HG03342 (cell line): Measurements from ENCODE around the gene DOCK9.

Experiments
- ATAC-seq: cut with Tn5 transposase; IDR thresholded peaks from one replicate; pipeline ENCODE4 v1.9.1; 2021; ENCODE audit warnings: mild to moderate bottlenecking, moderate library complexity; ENCODE audit not compliant: unreplicated experiment

The DOCK9 gene

GRCh38 chr13:98802559-98802958, 175.3 kb downstream of the DOCK9 start:
- no peak for ATAC-seq

- no peak for ATAC-seq
Observed at GRCh38 chr13:98801626-98802418, 176.0 kb downstream of the DOCK9 start.

- ATAC-seq, result no peak
Observed at GRCh38 chr13:98800078-98800477, 177.8 kb downstream of the DOCK9 start.

DNA sequence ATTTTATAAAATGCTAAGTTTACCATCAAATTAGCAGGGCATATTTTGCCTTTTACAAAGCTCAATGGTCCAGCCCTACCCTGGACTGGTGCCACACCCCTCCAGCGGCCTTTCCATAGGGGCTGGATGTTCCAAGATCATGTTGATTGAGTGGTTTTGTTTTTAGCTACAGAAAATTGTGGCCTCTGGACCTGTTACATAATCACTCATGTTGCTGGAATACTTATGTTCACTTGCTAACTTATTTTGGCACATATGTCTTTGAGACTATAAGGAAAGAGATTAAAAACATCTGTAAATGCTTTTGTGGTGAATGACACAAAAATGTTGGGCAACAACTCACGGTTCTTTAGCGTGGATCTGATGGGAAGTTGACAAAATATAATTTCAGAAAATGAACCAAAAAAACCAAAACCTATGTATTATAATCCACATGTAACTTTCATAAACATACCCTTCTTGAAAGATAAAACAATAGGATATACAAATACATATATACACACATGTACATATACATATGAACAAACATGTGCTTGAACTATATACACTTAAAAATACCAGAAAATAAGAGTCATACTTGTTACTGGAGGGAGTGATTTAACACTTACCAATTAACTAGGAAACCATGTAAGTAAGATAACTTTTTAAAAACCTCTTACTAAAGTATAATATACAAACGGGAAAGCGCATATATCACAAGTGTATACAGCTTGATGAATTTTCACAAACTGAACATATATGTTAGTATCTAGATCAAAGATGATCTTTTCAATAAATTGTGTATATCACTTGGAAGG, 178.8 kb downstream of the DOCK9 start:
- no peak for ATAC-seq

GRCh38 chr13:98797456-98797855, 180.4 kb downstream of the DOCK9 start:
- no peak for ATAC-seq

DNA sequence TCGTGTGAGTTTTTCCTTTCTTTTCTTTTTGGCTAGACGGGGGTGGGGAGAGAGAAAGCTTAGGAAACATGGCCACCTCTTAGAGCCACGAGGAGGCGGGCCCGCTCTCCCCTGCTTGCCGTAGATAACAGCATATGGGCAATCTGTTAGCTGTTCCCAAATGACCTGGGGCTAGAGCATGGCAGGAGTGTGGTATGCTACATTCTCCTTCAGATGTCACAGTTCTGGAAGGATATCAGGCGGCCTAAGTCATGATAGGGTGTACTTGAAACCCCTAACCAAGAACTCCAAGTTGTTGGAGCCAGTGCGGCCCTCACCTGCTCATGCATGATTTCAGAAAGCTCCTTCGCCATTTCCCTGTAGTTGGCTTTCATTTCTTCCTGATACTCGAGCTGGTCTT, 181.1 kb downstream of the DOCK9 start:
- ATAC-seq, result no peak

- no peak for ATAC-seq
Observed at GRCh38 chr13:98796191-98796590, 181.7 kb downstream of the DOCK9 start.

DNA sequence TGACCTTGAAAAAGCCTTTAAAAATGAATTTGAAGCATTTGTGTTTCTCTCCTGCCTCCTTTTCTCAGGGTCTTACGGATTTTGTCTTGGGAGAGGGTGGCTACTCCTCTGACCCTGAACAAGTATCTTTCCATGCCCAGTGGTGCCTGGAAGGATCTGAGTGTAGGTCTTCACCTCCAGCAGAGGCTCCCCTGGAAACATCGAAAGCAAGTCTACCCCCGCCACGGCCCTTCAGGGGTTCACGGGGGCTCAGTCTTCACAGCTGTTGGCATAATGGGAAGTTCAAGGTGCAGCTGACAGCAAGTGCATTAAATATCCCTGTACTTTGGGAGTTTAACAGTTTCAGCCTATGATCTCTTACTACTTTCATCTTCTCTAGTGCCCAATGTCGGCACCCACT, 182.6 kb downstream of the DOCK9 start:
- no peak for ATAC-seq

DNA sequence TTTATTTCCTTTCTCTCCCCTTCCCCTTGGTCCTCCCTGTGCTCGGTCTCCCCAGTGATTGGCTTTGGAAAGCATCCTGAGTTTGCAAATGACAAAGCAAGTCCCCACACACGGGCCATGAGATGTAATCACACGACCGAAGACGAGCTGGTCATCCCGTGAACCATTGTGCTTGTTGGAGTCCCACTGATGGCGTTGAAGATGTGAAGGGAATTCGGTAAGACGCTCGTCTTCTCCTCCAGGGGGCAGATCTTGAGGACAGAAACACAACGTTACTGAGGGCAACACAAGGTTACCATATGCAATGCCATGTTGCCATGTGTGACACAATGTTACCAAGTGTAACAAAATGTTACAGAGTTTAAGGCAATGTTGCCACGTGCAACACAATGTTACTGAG, 183.4 kb downstream of the DOCK9 start:
- no peak for ATAC-seq

DNA sequence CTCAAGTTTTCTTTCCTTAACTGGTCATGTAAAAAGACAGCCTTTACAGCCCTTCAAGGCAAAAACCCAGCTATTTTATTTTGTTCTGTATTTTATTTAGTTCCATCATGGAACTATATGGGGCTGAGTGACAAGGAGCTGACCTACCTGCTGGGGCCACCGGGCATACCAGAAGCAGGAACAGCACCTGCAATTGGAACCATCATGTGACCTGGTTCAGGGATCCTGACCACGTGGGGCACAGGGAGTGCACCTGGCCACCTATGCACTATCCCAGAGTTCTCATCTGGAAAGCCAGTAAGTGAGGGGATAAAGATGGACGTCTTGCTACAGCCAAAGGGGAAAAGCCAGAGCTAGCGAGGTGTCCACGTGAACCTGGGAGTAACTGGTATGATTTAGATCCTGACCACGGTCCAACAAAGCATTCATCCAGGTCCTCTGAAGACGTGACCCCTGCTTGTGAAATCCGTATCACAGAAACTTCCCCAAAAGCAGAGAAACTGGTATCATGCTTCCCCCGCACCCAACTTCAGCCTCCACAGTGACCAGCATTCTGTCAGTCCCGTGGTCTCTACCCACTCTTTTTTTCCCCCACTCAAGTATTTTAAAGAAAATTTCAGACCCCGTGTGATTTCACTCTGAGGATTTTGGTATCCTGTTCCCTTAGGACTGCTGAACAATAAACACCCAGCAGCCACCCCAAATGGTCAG, 184.9 kb downstream of the DOCK9 start:
- no peak for ATAC-seq

GRCh38 chr13:98792321-98792720, 185.5 kb downstream of the DOCK9 start:
- no peak for ATAC-seq

GRCh38 chr13:98791611-98792010, 186.3 kb downstream of the DOCK9 start:
- no peak for ATAC-seq

GRCh38 chr13:98787996-98788395, 189.9 kb downstream of the DOCK9 start:
- no peak for ATAC-seq

DNA sequence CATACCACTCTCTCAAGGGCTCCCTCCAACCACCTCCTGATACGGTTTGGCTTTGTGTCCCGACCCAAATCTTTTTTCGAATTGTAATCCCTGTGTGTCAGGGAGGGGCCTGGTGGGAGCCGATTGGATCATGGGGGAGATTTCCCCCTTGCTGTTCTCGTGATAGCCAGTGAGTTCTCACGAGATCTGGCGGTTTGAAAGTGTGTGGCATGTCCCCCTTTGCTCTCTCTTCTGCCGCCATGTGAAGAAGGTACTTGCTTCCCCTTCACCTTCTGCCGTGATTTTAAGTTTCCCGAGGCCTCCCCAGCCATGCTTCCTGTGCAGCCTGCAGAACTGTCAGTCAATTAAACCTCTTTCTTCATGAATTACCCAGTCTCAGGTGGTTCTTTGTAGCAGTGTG, 190.7 kb downstream of the DOCK9 start:
- ATAC-seq, result no peak

DNA sequence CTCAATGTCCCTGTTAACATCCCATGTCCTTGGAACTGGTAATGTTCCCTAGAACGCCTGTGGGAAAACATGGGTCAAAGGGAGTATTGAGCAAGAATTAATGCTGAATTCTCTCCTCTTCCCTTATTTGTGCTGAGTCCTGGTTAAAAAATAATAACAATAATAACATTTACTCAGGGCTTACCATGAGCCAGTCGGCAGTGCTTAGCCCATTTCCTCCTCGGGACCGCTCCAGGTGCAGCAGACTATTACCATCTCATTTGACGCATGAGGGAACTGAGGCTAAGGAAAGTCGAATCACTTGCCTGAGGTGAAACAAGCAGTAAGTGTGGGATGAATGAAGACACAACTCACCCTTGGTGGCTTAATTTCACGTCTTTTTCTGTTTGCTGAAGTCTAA, 191.8 kb downstream of the DOCK9 start:
- no peak for ATAC-seq

DNA sequence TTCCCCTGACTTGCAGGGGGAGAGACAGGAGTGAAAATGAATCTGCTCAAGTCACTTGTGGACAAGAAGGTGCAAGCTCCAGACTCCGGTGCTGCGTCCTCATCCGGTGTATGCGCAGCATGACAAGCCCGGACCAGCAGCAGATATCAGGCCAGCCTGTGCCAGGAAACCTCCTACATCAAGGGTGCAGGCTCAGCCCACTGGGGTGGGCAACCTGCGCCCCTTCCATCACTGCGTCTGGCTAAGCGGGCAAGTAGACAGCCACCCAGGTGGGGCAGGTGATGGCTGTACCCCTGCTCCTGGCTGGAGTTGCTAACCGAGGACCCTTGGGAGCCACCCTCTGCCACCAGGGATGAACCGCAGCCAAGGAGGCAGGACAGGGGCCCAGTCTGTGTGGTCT, 192.5 kb downstream of the DOCK9 start:
- no peak for ATAC-seq

- no peak for ATAC-seq
Observed at GRCh38 chr13:98784666-98785065, 193.2 kb downstream of the DOCK9 start.

DNA sequence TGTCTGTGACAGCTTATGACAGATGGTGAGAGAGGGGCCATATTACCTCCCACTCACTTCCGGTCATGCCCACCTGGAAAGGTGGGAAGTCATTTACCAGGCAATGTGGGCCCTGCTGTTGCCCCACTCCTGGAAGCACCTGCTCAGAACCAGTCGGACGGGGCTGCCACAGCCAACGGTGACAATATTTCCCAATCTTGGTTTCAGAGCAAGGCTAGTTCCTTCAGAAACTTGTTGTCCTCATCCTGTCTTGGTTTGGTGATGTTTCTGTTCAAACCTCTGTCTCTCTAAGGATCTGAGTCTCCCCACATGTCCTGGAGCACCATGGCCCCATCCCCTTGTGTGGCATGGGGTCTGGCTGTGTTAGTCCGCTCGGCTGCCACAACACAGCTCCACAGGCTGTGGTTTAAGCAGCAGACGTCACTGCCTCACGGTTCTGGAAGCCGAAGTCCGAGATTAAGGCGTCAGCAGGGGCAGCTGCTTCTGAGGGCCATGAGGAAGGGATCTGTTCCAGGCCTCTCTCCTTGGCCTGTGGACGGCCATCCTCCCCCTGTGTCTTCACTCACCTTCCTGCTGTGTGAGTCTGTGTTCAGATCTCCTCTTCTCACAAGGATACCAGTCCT, 193.9 kb downstream of the DOCK9 start:
- no peak for ATAC-seq

GRCh38 chr13:98782654-98783053, 195.2 kb downstream of the DOCK9 start:
- no peak for ATAC-seq

- ATAC-seq, result no peak
Observed at GRCh38 chr13:98781905-98782304, 196.0 kb downstream of the DOCK9 start.

GRCh38 chr13:98781470-98781869, 196.4 kb downstream of the DOCK9 start:
- no peak for ATAC-seq
